Mammary epithelial cell (primary cell): ENCODE measurements around the gene PC.
"Not testable (repeated sequence)": the region's sequence is repeated elsewhere in the genome, so short reads cannot be mapped to it uniquely, and the experiment has no call there.

ENCODE experiments used
- CTCF ChIP-seq, 2 donors: IDR thresholded peaks in 1 of 2; conservative IDR thresholded peaks in 1 of 2; 2 replicates each; pipeline ENCODE4 v1.5.1; 2011 to 2012; ENCODE audit warnings: inconsistent platforms in 2 of 2, low read length in 2 of 2, mild to moderate bottlenecking in 2 of 2, control low read depth in 1 of 2, low read depth in 1 of 2; ENCODE audit not compliant: insufficient read depth in 1 of 2; ENCODE audit errors: extremely low read depth in 1 of 2
- EZH2 ChIP-seq: IDR thresholded peaks from 2 replicates; pipeline ENCODE4 v1.6.1; 2012; ENCODE audit warnings: low read length, inconsistent platforms, borderline replicate concordance

- not testable (repeated sequence) for TF ChIP-seq CTCF (conservative IDR thresholded peaks at IDR 0.05 in 1 of 2, IDR thresholded peaks at IDR 0.05 in 1 of 2; ENCODE audit: extremely low read depth in 1 of 2, insufficient read depth in 1 of 2, low read depth in 1 of 2, low read length in 2 of 2); EZH2
These were observed 31.2 kb upstream of the PC start for GRCh38 chr11:66989360-66989759.
